Mesenchymal stem cell (in vitro differentiated cells and primary cell): ENCODE data around the gene SMO. TPM values are rescaled to one million over a fixed set of nuclear protein-coding genes. Genes with fewer than 3 reads are reported as not detected.

Experiments used
- DNase-seq: peaks from one replicate; pipeline ENCODE4 v3.0.0-alpha.2; 2013
- H2AFZ ChIP-seq: one replicate; pipeline ENCODE4 v1.6.1; 2013; ENCODE audit warnings: low read depth, mild to moderate bottlenecking, control low read depth, inconsistent platforms, low read length, moderate library complexity
- H2AK5ac ChIP-seq: 2 replicates; pipeline ENCODE4 v1.6.1; 2013; ENCODE audit warnings: low read length, moderate library complexity, mild to moderate bottlenecking, inconsistent platforms; ENCODE audit not compliant: severe bottlenecking
- H2BK120ac ChIP-seq: one replicate; pipeline ENCODE4 v1.6.1; 2013; ENCODE audit warnings: low read depth, mild to moderate bottlenecking, inconsistent platforms, low read length, moderate library complexity
- H2BK12ac ChIP-seq, 2 experiments: one replicate each; pipeline ENCODE4 v1.6.1; 2013; ENCODE audit warnings: inconsistent platforms in 2 of 2, low read length in 2 of 2, mild to moderate bottlenecking in 2 of 2, moderate library complexity in 2 of 2, control low read depth in 1 of 2
- H2BK15ac ChIP-seq: one replicate; pipeline ENCODE4 v1.6.1; 2013; ENCODE audit warnings: mild to moderate bottlenecking, low read depth, inconsistent platforms; ENCODE audit not compliant: poor library complexity, severe bottlenecking
- H2BK5ac ChIP-seq: 2 replicates; pipeline ENCODE4 v1.6.1; 2013; ENCODE audit warnings: low read depth, mild to moderate bottlenecking, low read length, control low read depth, inconsistent platforms; ENCODE audit not compliant: poor library complexity, severe bottlenecking
- H3K14ac ChIP-seq, 2 experiments: one replicate each; pipeline ENCODE4 v1.6.1; 2013; ENCODE audit warnings: inconsistent platforms in 2 of 2, low read length in 2 of 2, control low read depth in 1 of 2, mild to moderate bottlenecking in 1 of 2, moderate library complexity in 1 of 2
- H3K18ac ChIP-seq, 2 experiments: one replicate each; pipeline ENCODE4 v1.6.1; 2013; ENCODE audit warnings: inconsistent platforms in 2 of 2, low read length in 2 of 2, control low read depth in 1 of 2, low read depth in 1 of 2, mild to moderate bottlenecking in 1 of 2
- H3K23ac ChIP-seq, 2 experiments: one replicate each; pipeline ENCODE4 v1.6.1; 2013; ENCODE audit warnings: inconsistent platforms in 2 of 2, low read length in 2 of 2, mild to moderate bottlenecking in 2 of 2, moderate library complexity in 2 of 2, control low read depth in 1 of 2
- H3K27ac ChIP-seq: 2 replicates; pipeline ENCODE4 v1.5.1; 2013; ENCODE audit warnings: mild to moderate bottlenecking, moderate library complexity, low read length, control low read depth, inconsistent platforms; ENCODE audit not compliant: poor library complexity, severe bottlenecking
- H3K27me3 ChIP-seq, 2 experiments: 2 replicates each; pipeline versions ENCODE4 v1.6.1 to v1.7.0; 2013; ENCODE audit warnings: low read length in 2 of 2, mild to moderate bottlenecking in 2 of 2, moderate library complexity in 2 of 2, control low read depth in 1 of 2, inconsistent platforms in 1 of 2; ENCODE audit not compliant: control insufficient read depth in 1 of 2, insufficient read depth in 1 of 2
- H3K36me3 ChIP-seq, 2 experiments: 2 replicates each; pipeline versions ENCODE4 v1.6.1 to v1.7.0; 2013; ENCODE audit warnings: low read length in 2 of 2, control low read depth in 1 of 2, inconsistent platforms in 1 of 2, low read depth in 1 of 2, mild to moderate bottlenecking in 1 of 2; ENCODE audit not compliant: insufficient read depth in 2 of 2, control insufficient read depth in 1 of 2
- H3K4ac ChIP-seq, 2 experiments: one replicate each; pipeline ENCODE4 v1.6.1; 2013; ENCODE audit warnings: inconsistent platforms in 2 of 2, low read length in 2 of 2, mild to moderate bottlenecking in 2 of 2, moderate library complexity in 2 of 2, control low read depth in 1 of 2, low read depth in 1 of 2
- H3K4me1 ChIP-seq: 2 replicates; pipeline ENCODE4 v1.6.1; 2013; ENCODE audit warnings: low read depth, low read length, control low read depth; ENCODE audit not compliant: control insufficient read depth, insufficient read depth
- H3K4me2 ChIP-seq: 2 replicates; pipeline ENCODE4 v1.6.1; 2013; ENCODE audit warnings: low read length, mild to moderate bottlenecking, inconsistent platforms; ENCODE audit not compliant: poor library complexity, severe bottlenecking
- H3K4me3 ChIP-seq, 2 experiments: 2 replicates each; pipeline versions ENCODE4 v1.5.1 to v1.7.0; 2013; ENCODE audit warnings: low read length in 2 of 2, mild to moderate bottlenecking in 2 of 2, control low read depth in 1 of 2, low read depth in 1 of 2; ENCODE audit not compliant: insufficient read depth in 1 of 2
- H3K79me1 ChIP-seq: replicated peaks from 2 replicates; pipeline ENCODE4 v1.6.1; 2013; ENCODE audit warnings: mild to moderate bottlenecking, control low read depth, low read length, inconsistent platforms; ENCODE audit not compliant: poor library complexity, severe bottlenecking
- H3K9ac ChIP-seq: 2 replicates; pipeline ENCODE4 v1.7.0; 2013; ENCODE audit warnings: mild to moderate bottlenecking, low read length, moderate library complexity
- H3K9me3 ChIP-seq: 2 replicates; pipeline ENCODE4 v1.7.0; 2013; ENCODE audit warnings: mild to moderate bottlenecking, low read length; ENCODE audit not compliant: control insufficient read depth
- H4K8ac ChIP-seq: one replicate; pipeline ENCODE4 v1.6.1; 2013; ENCODE audit warnings: inconsistent platforms, mild to moderate bottlenecking, low read length, moderate library complexity
- H4K91ac ChIP-seq: one replicate; pipeline ENCODE4 v1.6.1; 2013; ENCODE audit warnings: mild to moderate bottlenecking, low read length, inconsistent platforms
- WGBS: methylation state at CpG from one replicate; pipeline ENCODE4 v1.1.7; 2013; ENCODE audit warnings: mixed read lengths; 5-methylcytosine and 5-hydroxymethylcytosine counted together
- polyA plus RNA-seq, 2 experiments: library from polyadenylated mRNA; stranded (reverse); fragments of 200-250 nt; gene quantifications; one replicate each; pipeline ENCODE4 v1.2.3, GENCODE V29; 2013

The SMO gene
- polyA plus RNA-seq (2013, experiment 1 of 2): 12.2 TPM
- 12.1 TPM for polyA plus RNA-seq (2013, experiment 2 of 2)

DNA sequence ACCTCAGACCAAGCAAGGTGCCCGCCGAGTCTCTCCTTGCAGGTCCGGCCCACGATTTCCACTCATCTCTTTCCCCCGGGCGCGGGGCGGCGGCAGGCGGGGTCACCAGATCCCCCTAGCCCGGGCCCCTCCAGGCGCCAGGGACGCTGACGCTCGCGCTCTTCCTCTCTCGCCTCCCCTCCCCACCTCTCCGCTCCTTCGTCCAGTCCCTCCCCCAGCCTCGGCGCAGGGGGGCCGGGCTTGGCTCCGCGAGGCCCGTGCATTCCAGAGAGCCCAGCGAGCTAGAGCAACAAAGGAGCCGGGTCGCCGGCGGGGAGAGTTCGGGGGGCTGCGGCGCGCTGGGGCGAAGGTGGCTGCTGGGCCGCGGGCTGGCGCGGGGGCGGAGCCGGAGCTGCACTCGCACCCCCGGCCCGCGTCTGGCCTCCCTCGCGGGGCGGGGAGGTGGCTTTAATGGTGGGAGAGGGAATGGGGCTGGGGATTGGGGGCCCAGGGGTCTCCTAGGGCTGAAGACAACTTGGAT lies at the start of gene SMO:
TSS of gene SMO (plus strand) at position 262 of the 520 bp plus-strand sequence. CDS start 519 bp downstream, outside the sequence.
- H3K27me3 ChIP-seq: peaks cover 0 to 58% of the 10 kb centered on the region in 2 experiments
- H3K27ac ChIP-seq: no peak within 1 kb of the TSS
- peaks cover 8% of the 10 kb centered on the region for H3K4me1 ChIP-seq
- peak within 1 kb of the TSS; percentile 97 for H3K4me2 ChIP-seq
- H2AFZ ChIP-seq: peak within 1 kb of the TSS; percentile 0
- WGBS: under 1% methylated on average over 20 of the region's 48 CpGs
- H3K4ac ChIP-seq: peak within 1 kb of the TSS; percentile 63 to 71
- H3K23ac ChIP-seq: peak within 1 kb of the TSS in 1 of 2 experiments; percentile 2
- no peak within 1 kb of the TSS for H2AK5ac ChIP-seq
- peak within 1 kb of the TSS; percentile 74 for H2BK15ac ChIP-seq
- H3K9me3 ChIP-seq: no peaks in the 10 kb centered on the region
- H2BK12ac ChIP-seq: peak within 1 kb of the TSS in 1 of 2 experiments; percentile 3
- peak within 1 kb of the TSS; percentile 71 for H2BK120ac ChIP-seq
- H4K8ac ChIP-seq: peak within 1 kb of the TSS; percentile 56
- peak within 1 kb of the TSS in 1 of 2 experiments; percentile 80 for H3K14ac ChIP-seq
- H3K9ac ChIP-seq: peak within 1 kb of the TSS; percentile 68
- peaks cover 30% of the 10 kb centered on the region for H3K79me1 ChIP-seq
- no peak within 1 kb of the TSS for H2BK5ac ChIP-seq
- H3K4me3 ChIP-seq: peak within 1 kb of the TSS; percentile 74 to 78
- DNase-seq: peak; percentile 55
- no peak within 1 kb of the TSS for H4K91ac ChIP-seq
- H3K18ac ChIP-seq: peak within 1 kb of the TSS; percentile 82 to 84
- H3K36me3 ChIP-seq: peaks cover 0 to 6% of the 10 kb centered on the region in 2 experiments

DNA sequence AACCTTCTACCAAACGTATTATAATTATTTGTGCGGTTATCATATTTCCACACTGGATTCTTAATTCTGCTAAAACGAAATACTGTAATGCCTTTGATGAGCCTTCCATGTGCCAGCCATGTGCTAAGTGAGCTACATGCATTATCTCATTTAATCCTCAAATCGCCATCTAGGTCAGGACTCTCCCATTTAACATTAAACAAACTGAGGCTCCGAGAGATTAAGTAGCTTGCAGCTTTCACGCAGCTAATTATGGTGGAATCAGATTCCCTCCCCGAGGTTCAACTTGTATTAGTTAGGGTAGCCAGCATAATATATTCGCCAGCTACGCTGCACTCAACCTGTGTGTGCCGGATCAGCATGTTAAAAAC lies 44.7 kb upstream of the SMO start:
- Histone ChIP-seq H3K9ac (no peak overlapping the region), H2AFZ (no peak overlapping the region), H2BK12ac (no peak overlapping the region), H2BK120ac (no peak overlapping the region), H3K36me3 (no peaks in the 10 kb centered on the region), H3K4me1 (peaks cover 14% of the 10 kb centered on the region), H3K27ac (no peak overlapping the region), H2BK5ac (no peak overlapping the region), H3K23ac (no peak overlapping the region), H3K4ac (no peak overlapping the region), H3K27me3 (peaks cover 49 to 73% of the 10 kb centered on the region in 2 experiments), H3K18ac (no peak overlapping the region), H3K14ac (no peak overlapping the region), H3K4me2 (peak overlapping the region; percentile 85), H4K91ac (no peak overlapping the region), H2BK15ac (no peak overlapping the region), H4K8ac (no peak overlapping the region), H2AK5ac (no peak overlapping the region), H3K9me3 (no peaks in the 10 kb centered on the region), H3K79me1 (peaks cover 2% of the 10 kb centered on the region), H3K4me3 (no peak overlapping the region)
- 63% methylated on average over 10 of the region's 10 CpGs for WGBS
- no peak for DNase-seq

DNA sequence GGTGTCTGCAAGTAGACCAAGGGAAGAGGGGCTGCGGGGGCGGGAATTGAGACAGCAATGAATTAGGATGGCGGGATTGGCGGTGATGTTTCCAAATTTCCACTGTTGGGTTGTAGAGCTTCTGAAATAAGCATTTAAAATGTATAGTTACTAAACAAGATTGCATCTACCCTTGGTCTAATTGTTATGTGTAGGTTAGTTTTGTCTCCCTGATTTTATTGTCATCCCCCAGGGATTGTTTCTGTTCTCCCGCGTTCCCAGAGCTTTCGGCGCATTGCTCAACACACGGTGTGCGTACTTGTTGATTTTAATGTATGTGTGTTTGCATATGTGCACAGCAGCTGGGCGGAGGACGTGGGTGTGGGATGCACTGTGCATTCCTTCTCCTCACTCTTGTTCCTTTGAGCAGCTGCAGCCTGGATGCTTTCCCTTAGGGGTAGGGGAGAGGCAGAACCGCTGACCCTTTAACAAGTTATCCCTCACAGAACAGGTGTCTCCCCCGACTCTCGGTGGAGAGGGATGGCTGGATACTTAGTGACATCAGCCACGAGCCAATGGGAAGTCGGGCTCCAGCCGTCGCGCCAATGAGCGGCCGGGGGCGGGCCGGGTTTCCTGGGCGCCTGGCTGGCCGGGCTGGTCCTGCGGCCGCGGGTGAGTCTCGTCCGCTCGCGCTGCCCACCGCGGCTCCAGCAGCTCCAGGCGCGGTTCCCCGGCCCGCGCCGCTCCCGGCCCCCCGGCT lies 44.2 kb upstream of the SMO start, which contains the start of gene TSPAN33:
TSS of gene TSPAN33 (plus strand) at position 613 of the 739 bp plus-strand sequence. CDS start 274 bp downstream, outside the sequence.
- H3K36me3 ChIP-seq: no peaks in the 10 kb centered on the region
- H2AK5ac ChIP-seq: no peak within 1 kb of the TSS
- peak within 1 kb of the TSS; percentile 85 for H3K4me2 ChIP-seq
- H3K4me1 ChIP-seq: peaks cover 14% of the 10 kb centered on the region
- WGBS: 4% methylated on average over 23 of the region's 43 CpGs
- peak within 1 kb of the TSS in 1 of 2 experiments; percentile 30 for H3K23ac ChIP-seq
- peaks cover 2% of the 10 kb centered on the region for H3K79me1 ChIP-seq
- DNase-seq: peak; percentile 75
- H2AFZ ChIP-seq: peak within 1 kb of the TSS; percentile 66
- peak within 1 kb of the TSS; percentile 60 to 61 for H3K4me3 ChIP-seq
- no peak within 1 kb of the TSS for H2BK12ac ChIP-seq
- H3K9ac ChIP-seq: no peak within 1 kb of the TSS
- peaks cover 49 to 74% of the 10 kb centered on the region in 2 experiments for H3K27me3 ChIP-seq
- H3K4ac ChIP-seq: no peak within 1 kb of the TSS
- no peak within 1 kb of the TSS for H3K18ac ChIP-seq
- H3K9me3 ChIP-seq: no peaks in the 10 kb centered on the region
- H2BK120ac ChIP-seq: no peak within 1 kb of the TSS
- no peak within 1 kb of the TSS for H4K8ac ChIP-seq
- H2BK15ac ChIP-seq: no peak within 1 kb of the TSS
- H4K91ac ChIP-seq: no peak within 1 kb of the TSS
- H3K14ac ChIP-seq: no peak within 1 kb of the TSS
- no peak within 1 kb of the TSS for H2BK5ac ChIP-seq
- no peak within 1 kb of the TSS for H3K27ac ChIP-seq
